DMS53 treated with DMSO at 0.1 percent for 48 hours (cell line): Measurements from ENCODE around the gene LY6G5B.

ENCODE experiments used
- DNase-seq: peaks from one replicate; lab custom pipeline; 2025; ENCODE audit not compliant: unreplicated experiment; lab: John Stamatoyannopoulos, UW

LY6G5B gene

DNA sequence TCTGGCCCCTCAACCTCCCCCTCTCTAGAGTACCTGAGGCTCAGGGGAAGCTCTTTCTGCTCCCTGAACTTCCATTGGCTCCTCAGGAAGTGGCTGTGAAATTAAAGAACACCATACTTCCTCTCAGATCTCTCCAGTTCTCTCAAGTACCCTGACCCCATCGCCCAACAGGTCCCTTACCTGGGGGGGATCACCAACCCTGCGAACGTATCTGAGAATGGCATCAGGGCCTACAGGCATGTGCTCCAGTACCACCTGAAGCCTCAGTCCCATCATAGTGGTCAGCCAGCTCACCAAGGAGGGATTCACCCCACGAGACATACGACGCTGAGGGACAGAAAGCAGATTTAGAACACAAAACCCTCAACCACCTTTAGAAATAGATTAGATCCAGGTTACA lies 29.2 kb upstream of the LY6G5B start:
- no peak for DNase-seq

DNA sequence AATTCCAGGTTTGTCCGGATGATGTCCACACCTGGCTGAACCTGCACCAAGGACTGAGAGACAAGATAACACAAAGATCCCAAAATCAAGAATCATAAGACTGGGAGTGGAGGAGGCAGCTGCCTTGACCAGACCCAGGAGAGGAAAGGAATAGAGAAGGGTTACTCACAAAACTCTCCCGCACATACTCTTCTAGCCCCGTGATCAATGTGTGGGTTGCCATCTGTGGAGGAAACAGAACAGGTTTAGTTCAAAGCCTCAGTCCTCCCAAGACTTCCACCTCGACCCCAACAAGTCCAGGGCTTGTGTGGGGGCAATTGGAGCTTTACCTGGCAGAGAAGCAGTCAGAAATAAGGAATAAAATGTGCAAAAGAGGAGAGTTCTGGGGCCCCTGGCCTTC lies 28.4 kb upstream of the LY6G5B start:
- DNase-seq = no peak

DNA sequence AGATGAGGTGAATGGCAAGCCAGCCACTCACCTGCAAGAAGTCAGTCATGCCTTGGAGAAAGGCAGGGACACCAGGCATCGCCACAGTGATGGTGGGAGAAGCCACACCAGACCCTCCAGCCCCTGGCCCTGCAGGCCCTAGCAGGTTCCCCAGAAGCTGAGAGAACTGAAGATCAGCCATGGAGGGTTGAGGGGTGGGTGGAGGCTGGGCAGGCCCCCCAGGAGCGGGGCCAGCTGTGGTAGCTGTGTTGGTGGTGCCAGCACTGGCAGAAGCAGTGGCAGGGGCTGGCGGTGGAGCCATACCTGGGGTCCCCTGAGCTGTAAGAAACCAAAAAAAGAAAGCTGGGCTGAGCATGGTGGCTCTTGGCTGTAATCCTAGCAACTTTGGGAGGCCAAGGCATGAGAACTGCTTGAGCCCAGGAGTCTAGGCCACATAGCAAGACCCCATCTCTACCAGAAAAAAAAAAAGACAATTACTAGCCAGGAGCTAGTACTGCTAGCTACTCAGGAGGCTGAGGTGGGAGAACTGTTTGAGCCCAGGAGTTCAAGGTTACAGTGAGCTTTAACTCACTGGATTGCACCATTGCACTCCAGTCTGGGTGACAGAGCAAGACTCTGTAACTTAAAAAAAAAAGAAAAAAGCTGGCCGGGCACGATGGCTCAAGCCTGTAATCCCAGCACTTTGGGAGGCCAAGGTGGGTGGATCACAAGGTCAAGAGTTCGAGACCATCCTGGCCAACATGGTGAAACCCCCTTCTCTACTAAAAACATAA lies 26.8 kb upstream of the LY6G5B start:
- no peak for DNase-seq

DNA sequence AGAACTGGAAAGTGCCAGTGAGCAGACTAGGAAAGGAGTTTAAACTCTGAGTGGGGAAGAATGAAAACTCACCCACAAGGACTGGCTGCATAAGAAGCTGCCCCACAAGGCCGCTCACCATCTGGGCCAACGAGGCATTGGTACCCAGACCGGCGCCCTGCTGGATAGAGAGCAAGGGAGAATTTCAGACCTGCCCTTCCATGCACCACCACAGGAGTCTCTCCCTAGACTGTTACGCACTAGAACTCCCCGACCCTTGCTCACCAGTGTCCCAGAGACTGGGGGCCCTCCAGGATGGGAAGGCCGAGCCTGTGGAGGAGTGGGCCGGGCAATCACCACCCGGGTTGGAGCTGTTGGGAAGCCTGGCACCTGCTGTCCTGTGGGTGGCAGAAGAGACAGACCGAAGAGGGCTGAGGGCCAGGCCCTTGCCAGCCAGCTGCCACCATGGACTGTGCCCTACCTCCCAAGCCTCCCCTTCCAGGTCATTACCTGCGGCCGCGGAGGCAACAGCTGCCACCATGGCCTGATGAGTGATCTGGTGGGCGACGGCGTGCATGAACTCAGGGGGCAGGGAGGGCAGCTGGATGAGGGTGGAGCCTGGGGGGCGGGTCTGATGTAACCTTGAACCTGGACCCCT lies 25.8 kb upstream of the LY6G5B start:
- DNase-seq = no peak

DNA sequence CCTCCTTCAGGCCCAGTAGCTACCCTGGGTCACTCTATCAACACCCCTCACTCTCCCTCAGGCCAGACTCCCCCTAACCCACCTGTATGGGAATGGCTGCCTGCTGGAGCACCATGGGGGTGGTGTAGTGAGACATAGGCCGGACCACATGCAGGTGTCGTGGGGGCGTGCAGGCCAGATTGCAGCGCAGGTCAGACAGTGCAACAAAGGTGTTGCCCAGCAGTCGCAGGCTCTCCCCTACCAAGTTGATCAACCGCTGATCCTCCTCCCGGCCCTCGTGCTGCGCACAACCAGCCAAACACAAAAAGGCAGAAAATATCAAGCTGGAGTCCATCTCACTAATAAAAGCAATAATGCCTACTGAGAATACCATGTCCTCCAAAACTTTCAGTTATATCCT lies 24.5 kb upstream of the LY6G5B start:
- DNase-seq = no peak

DNA sequence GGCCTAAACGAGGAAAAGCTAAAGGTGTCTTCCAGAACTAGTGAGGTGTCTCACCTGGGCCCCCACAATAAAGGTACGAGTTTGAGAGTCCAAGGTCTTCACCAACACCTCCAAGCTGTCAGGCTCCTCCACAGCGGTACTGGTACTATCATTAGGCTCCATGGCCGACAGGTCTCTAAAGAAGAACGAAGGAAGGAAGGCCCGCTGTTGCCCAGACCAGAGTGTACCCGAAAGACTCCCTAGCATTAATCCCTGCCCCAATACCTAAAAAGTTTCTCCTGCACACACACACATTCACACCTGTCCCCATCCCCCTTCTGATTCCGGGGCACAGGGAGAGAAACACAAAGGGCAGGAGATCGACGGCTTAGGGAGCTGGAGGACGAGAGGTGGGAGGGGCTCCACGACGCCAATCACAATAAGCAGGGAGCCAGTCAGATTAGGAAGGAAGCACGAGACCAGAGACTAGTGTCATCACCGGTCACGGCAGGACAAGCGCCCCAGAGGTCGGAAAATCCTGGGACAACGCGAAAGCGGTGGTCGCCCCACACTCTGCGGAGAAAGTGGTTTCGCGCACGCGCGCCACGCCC lies 18.1 kb upstream of the LY6G5B start:
- DNase-seq = peak; percentile 79

DNA sequence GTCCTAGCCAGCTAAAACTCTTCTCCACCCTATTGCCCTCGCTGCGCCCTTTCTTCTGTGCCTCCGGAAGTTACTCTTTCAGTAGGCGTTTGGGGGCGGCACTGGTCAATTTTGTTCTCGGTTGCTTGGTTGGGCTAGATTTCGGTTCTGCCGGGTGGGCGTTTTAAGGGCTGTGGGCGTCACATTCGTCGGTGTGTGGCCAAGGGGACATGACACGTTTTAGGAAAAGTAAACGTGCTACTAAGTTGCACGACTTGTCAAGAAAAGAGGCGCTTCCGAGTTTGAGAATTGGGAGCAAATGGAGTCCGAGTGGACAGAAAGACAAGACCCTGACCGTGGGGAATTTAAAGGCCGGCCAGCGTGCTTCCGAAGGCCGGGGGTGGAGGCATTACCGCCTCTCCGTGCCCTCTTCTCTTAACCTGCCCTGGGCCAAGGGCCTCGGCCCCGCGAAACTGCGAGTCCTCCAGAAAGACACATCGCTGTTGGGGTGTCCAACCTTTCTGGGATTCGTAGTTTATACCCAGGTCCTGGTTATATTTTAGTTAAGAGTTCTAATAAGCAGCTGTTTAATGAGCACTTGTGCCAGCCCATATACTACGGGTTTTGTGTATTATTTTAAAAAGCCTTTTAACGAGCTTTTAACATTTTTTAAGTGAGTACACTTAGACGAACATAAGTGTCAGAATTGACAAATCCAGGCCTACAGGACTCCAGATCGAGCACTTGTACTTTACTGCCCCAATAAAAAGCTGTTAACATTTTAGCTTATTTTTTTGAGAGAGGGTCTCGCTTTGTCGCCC lies 16.7 kb upstream of the LY6G5B start:
- DNase-seq = no peak

DNA sequence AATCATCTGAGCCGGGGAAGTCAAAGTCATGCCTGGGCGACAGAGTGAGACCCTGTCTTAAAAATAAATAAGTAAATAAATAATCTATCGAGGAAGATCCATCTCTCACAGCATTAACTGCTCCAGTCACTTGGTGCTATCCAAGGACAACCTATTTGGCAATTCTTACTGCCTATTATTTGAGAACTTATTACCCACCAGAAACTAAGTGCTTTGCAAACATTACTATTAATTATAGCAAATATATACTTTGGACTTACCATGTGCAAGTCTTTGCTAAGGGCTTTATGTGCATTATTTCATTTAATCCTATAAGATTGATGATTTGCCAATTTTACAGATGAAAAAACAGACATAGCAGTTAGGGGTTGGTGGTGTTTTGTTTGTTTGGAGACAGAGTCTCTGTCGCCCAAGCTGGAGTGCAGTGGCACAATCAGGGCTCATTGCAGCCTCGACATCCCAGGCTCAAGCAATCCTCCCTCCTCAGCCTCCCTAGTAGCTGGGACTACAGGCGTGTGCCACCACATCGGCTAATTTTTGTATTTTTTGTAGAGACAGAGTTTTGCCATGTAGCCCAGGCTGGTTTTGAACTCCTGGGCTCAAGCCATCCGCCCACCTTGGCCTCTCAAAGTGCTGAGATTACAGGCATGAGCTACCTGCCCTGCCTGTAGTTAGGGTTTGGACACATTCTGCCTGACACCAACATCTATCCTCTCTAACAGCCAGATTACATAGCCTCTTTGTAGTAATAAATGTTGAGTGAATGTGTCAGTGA lies 15.0 kb upstream of the LY6G5B start:
- no peak for DNase-seq

DNA sequence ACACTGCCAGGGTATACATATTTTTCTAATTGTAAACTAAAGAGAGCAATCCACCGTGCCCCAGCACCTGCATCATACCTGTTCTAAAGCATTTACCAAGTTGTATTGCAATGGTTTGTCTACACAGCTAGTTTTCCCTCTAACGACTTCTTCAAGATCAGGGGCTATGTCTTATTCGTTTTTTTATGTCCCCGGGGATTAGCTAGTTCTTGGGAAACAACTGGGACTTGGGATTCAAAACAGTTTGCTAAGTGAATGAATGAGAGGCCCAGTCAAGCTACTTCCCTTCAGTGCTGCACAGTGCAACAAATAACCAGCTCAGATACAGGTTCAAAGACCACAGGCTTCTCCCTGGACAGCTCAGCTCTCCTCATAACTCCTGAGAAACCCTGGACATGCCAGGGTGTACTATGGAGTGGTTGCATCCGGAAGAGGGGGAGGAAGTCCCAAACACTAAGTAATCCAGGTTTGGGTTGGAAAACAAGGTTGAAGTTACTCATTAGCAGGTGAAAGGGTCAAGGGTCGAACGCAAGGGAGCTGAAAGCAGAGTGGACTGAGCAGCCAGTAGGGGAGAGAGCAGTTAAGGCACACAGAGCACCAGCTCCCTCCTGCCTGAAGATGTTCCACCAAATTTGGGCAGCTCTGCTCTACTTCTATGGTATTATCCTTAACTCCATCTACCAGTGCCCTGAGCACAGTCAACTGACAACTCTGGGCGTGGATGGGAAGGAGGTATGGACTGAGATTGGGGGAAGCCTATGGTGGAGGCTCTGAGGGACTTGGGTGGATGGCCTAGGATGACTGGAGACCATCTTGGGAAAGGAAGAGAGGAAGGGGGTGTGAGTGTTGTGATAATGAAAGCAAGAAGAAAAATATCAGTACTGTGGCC lies 14.2 kb upstream of the LY6G5B start, which contains the start of gene APOM:
Gene APOM (plus strand): TSS at position 546 of the 889 bp plus-strand sequence. CDS start 73 bp downstream, at position 619.
- DNase-seq = no peak

DNA sequence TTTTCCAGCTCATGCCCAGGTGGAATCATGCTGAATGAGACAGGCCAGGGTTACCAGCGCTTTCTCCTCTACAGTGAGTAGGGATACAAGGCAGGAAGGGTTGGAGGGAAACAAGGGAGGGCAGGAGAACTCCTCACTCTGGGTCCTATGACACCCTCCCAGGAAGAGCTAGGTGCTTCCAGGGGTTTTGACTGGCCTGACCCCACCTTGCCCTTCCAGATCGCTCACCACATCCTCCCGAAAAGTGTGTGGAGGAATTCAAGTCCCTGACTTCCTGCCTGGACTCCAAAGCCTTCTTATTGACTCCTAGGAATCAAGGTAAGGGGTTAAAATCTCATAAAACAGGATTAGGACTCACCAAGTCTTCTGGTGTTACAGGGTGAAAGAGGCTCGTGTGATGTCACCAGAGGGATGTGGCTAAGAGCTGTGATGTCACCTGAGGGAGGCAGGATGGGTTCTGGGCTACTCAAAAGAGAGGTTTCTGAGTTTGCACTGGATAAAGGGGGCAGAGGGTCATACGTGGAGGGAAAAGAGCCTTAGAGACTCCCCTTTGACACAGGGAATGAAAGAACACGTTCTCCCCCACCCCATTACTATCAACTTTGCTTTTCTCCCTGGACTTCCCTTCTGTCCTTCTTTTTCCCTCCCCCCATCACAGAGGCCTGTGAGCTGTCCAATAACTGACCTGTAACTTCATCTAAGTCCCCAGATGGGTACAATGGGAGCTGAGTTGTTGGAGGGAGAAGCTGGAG lies 12.2 kb upstream of the LY6G5B start:
- DNase-seq = no peak

DNA sequence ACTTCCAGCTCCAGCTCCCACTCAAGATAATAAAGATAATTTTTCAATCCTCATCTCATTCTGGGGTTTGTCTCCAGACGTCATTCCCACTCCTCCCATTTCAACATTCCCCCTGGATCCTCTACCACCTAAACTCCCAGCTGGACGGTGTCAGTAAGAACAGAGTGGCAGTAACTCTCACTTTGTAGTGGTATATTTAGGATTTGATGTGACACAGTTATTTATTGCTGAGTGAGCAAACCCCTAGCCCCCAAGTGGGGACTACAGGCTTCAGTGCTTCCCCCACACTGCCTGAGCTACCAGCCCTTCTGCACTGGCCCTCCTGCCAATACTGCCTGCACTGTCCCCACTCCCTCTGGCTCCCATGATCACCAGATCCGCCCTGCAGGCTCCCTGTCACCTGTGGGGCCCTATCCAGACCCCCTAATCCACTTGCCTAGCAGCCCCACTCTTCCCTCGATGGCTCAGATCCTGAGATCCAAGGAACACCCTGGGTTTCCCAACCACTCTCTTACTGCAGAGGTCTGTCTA lies 11.6 kb upstream of the LY6G5B start:
- no peak for DNase-seq

DNA sequence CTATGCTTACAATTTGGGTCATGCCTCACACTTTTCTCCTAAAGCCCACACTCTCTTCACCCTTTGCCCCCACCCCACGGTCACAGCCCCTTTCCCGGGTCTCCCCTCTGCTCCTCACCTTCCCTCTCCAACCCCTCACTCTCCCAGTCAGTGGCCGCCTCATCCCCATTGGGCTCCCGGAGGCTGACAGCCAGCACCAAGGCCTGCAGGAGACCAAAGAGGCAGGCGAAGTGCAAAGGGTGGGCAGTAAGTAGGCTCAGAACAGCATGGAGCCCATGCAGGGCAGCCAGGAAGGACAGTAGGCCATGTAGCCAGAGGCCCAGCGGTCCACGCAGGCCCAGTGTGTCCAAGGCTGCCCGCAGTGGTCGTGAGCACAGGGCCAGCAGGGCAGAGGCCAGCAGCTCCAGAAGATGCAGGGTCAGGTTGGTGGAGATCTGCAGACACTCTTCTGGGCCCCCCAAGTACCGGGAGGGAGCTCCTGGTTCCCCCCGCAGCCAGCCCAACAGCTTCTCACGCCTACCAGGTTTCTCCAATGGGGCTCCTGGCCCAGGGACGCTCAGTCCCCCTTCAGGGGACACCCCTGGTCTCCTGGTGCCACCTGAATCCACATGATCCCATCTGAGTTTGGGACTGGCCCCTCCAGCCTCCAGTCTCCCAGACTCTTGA lies 10.7 kb upstream of the LY6G5B start:
- no peak for DNase-seq

DNA sequence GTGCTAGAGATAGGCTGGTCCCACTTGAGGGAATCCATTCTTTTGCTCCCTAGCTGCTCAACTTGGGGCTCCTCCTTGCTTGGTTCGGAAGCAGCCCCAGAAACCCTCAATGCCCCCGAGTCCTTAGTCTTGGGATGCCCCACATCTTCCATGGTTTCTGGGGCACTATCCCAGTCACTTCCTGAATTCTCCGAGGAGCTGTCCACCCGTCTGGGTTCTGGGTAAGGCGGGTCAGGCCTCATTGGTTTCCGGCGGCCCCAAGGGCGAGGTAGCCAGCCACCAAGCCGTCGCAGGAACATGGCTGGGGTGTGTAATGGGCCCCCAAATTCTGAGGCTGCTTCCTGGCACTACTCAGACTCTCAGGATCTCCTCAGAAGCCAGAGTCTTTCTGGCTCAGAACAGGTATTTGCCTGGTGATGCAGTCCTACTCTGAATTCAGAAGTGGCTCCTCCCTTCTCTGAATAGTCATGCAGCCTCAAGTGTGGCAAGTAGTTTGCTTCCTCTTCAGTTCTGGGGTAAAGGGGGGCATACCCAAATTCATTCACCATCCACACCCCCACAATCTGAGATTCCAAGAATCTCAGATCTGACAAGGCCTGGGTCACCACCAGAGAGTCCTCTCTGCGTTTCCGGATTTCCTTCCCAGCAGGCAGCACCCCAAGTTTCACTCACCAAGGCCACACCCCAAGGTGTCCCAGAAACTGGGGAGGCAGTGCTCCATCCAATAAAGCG lies 10.0 kb upstream of the LY6G5B start:
- DNase-seq = no peak

DNA sequence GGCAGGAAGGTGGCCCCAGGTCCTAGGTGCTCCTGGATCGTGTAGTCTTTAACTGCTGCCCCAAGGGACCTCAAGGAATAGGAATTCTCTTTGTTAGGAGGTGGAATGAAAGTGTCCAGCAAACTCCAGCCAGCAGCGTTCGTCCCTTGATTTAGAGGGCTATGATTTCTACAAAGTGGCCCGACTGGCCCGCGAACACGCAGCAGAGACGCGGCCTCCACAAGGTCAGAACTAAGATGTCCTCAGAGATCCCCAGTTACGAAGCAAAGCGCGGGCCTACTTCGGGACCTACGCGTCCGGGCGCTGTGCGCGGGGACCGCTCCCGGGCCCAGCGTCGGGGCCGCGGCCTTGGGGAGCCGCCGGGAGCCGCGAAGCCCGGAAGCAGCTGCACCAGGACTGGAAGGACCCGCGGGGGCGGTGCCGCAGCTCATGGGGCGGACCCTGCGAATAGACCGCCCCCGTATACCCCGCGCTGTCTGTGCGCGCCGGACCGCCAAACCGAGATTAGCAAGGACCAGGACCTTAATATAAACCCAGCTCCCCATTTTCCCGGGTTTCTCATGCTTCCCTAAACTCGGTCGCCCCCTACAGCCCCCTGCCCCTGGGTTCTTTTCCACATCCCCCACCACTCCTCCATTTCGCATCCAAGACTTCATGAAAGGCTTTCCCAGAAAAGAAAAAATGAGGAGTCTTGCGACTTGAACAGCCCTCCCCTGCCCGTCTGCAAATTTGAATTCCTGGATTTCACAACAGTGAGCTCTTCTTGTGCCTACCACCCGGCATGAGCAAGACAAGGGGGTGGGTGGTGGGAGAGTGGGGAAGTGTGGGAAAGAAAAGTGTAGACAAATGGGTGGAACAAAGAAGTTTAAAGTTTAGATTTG lies 9.2 kb upstream of the LY6G5B start, which contains the start of gene C6orf47:
Gene C6orf47 (minus strand): TSS at position 398 of the 881 bp plus-strand sequence. CDS start 831 bp downstream, outside the sequence.
- DNase-seq = peak; percentile 73

DNA sequence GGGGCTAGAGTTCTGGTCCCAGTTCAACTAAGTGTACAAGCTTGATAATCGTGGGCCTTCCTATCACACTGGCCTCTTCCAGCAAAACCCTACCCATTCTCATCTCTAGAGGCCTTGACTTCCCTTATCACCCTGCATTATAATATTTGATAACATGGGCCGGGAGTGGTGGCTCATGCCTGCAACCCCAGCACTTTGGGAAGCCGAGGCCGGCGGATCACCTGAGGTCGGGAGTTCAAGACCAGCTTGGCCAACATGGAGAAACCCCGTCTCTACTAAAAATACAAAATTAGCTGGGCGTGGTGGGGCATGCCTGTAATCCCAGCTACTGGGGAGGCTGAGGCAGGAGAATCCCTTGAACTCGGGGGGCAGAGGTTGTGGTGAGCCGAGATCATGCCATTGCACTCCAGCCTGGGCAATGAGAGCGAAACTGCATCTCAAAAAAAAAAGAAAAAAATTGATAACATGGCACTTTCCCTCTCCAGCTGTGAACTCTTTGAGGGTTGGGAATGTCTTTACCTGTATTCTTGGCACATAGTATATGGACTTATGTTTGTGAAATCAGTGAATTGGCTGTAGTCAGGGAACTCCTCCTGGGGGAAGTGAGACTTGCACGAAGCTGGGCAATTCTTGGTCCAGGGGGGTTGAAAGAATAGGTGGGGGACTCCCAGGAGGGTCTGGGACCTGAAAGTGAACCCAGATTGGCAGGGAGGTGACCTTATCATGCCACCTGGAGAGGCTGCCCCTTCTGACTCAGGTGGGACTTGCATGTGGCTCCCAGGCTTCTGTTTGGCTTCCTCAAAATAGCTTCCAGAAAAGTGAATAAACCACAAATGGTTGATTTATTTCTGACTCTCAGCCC lies 8.3 kb upstream of the LY6G5B start:
- DNase-seq = no peak
